M059J (cell line): ENCODE data around the gene TACR1. TPM values are rescaled to one million over a fixed set of nuclear protein-coding genes. Genes with fewer than 3 reads are reported as not detected.
A peak's percentile ranks its signal among the peaks of the same experiment; 100 is the strongest.

ENCODE experiments used
- DNase-seq: peaks from one replicate; pipeline ENCODE4 v3.0.0-alpha.2; 2012; ENCODE audit warnings: low read depth
- total RNA-seq: library from RNA; depleted of rRNA; stranded (reverse); fragments of >200 nt; shearing (Covaris generic); gene quantifications from 2 replicates; pipeline ENCODE4 v1.2.3, GENCODE V29; 2014

The TACR1 gene
- total RNA-seq, 1 experiment from 2014 or later: 0.25 TPM

DNA sequence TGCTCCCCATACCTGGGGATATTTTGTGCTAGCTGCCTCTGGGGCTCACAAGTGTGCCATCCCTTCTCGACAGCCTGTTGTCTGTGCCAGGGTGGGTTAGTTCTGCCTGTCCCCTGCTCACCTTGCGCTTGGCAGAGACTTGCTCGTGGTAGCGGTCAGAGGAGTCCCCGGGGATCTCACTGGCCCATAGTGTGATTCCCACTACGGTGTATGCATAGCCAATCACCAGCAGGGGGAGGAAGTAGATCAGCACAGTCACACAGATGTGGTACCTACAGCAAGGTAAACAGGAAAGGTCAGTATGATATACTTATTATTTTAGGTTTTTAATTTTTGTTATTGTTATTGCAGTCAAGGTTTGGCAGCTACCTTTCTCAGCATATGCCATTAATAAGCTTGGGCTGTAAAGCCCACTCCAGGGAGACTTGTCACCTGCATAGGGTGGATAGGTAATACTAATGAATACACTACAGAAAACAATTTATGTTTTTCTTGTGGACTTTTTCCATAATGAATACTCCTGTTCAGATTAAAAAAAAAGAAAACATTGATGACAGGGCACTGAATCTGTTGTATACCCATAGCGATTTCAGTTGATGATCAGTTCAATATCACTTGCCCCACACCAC is 145.7 kb downstream of the TACR1 start:
- DNase-seq: peak; percentile 48

DNA sequence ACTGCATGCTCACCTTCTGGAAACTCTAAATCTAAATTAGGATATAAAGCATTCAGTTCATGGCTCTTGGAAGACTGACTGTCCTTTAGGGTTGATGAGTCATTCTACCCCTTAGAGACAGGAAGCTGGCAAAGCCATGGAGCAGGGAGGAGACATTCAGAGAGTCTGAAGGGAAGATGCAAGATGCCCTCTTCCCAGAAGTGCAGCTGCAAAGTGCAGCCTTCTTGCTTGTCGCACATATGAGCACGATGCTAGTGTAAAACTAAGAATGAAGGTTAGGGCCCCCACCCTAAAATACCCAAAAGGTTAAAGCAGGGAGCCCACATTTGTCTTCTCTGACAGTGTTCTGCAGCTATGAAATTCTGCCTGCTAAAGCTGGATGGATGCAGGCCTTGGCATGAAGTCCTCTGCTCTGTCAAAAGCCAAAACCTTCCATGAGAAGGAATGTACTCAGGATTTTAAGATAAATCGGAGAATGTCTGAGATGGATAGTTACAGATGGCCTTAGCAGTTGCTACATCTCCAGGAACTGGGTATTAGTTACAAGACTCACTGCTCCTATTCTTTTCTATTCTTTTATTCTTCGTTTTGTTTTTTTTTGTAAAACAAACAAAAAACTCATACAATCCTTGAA is 151.2 kb downstream of the TACR1 start:
- peak; percentile 88 for DNase-seq

DNA sequence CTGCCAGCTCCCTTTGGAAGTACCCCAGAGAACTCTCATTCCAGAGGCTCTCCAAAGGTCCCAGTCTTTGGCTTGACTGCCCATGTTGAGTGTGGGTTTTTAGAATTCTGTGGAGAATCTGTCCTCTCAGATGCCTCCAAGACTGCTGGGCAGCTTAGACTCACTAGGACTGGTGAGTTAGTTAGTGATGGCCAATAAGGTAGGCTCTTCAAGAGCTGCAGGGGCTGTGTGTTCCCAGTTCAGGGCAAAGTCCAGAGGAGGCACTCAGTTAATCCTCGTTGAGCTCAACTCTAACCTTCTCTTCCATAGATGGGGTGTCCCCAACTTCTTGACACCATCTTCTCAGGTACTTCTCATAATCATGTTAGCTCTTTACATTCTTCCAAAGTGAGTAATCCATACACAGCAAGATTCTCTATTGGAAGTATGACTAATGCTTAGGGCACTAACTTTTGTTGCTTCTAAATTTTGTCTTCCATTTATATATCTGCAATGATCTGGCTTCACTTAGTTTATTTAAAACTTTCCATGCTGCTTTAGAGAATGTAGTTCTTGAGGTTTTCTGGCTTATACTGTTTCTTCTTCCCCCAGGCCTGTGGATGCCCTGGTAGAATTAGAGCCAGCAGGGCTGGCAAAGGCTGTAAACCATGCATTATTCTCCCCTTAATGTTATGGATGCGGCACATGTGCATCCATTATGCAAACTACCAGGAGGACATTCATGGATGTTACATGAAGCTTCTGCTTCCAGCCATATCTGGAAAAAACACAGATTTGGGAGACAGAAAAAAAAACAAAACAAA is 151.9 kb downstream of the TACR1 start:
- DNase-seq: peak; percentile 77

DNA sequence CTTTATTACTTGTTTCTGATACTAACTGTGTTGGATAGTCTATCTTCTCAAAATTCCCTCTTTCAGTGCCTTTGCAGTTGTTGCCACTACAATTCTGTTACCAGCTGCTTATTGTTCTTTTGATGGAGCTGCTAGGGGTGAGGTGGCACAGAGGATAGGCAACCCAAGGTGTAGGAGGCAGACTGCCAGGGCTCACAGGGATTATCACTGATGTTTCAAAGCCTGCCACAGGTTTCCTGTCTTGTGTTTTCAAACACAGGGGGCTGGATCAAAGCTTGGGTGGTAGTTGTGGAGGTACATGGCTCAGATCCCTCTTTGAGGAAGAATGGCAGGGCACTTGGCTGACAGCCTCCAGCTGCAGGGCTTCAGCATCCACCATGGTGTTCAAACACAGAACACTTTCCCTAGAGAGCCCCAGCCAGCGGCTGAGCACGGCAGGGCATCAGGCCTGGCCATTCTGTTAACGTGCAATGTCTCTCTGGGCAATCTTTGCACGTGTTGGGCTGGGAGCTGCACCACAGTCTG is 153.7 kb downstream of the TACR1 start:
- no peak for DNase-seq

DNA sequence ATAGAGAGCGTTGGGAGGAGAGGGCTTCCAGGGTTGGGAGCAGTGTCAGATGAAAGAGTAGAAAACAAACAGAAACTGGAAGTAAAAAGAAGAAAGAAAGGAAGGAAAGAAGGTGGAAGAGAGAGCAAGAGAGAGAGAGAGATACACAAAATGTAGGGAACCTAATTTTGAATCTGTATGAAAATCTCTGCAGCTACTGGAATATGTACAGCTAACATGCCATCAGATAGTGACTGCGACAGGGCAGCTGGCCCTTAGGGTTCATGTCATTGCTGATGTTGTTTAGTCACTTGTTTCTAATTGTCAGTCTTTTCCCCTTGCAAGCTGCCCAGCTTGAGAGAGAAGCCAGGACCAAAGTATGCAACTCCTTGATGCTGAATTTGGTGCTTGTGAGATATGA is 155.0 kb downstream of the TACR1 start:
- DNase-seq: no peak

DNA sequence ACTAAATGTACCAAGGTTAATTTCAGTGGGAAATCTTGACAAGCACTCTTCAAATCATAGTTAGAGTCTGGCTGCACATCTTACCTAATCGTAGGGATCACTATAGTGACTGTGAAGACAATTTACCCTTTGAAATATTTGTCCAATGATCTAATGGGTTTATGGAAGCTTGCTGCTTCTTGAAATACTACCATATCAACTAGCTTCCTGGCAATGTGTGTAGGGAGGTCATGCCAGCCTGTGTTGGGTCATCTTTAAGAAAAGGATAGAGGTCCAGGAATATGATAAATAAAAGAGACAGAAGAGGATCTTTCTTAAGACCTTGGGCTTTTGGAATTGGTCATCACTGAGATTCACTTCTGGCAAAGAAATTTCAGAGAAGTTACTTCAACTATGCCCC is 156.5 kb downstream of the TACR1 start:
- DNase-seq: no peak

DNA sequence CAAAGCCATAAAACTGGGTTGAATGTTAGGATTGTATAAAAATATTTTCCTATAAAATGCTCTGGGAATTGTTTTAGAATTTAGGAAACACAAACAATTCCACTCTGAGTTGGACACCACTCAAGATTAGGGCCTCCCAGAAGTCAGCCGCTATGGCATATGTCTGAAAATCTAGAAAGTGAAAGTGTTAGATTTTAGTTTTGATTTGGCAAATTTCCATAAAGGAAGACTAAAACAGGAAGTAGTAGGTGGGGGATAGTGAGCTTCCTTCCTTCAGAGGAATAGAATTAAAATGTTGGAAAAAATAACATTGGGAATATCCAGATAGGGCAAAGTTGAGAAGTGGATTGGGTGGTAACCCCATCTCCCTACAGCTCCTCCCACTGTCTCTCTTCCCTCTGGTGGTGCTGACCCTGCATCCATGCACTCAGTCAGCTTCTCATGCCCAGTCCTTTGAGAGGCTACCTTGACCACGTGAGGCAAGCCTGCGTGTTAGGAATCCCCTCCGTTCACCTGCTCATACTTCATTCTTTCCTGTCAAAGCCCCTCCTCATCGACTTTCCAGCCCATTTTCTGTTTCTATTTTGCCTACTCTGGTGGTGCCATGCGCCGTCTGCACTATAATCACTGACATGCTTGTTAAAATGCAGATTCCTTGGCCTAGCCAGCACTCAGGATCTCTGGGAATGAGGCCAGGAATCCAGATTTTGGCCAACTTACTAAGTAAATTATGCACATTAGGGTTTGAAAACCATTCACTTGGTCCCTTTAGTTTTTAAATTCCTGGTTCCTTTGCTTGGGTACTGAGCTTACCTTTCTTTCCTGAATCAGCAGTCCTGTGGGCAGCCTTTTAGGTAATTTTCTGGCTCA is 157.4 kb downstream of the TACR1 start:
- peak; percentile 4 for DNase-seq

DNA sequence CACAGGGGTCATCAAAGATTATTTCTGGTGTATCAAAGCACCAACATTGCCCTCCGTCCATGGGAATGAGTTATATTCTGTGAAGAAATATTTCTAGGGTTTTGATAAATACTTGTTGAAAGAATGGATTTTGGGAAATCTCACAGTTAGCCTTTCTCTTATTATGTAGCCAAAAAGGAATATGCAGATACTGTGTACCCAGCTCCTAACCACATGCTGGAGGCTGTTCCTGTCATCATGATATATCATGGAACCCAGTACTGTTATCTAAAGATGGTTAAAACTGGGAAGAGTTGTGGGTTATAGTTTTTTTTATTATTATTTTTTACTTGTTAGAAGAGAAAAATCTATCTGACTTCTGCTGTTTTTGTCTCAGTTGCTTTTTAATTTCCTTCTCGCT is 158.1 kb downstream of the TACR1 start:
- DNase-seq: no peak

DNA sequence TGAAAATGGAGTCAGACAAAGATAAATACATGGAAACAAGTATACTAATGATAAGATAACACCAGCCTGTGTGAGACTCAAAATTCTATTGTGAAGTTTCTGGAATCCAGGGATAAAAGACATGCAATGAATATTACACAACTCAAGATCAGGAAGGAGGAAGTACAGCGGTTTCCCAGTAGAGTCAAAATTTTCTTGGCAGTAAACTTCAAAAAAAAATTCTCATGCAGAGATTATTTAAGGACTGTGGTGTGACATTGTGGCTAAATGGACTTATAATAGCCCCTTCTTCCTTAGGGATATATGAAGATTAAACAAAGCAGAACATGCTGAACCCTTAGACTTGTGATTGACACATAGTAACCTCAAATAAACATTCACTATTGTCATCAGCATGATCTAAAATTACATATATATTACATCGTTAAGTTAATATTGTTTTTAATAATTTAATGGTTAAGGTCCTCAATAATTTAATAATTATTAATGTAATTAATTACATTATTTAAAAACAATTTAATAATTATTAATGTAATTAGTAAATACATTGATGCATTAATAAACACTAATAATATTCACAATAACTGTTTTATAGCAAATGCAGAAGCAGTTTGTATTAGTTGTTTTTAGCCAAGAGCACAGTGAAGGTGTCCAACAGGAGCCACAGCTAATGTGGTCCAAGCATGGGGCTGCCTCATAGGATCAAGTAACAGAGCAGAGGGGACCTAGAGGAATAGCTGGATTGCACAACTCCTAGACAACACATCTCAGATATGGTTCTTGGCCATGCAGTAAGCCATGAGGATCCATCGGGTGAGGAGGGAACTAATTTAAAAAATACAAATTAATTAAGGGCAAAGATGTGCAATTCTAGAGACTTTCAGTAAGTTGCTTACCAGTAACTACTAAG is 163.6 kb downstream of the TACR1 start:
- DNase-seq: peak; percentile 15

DNA sequence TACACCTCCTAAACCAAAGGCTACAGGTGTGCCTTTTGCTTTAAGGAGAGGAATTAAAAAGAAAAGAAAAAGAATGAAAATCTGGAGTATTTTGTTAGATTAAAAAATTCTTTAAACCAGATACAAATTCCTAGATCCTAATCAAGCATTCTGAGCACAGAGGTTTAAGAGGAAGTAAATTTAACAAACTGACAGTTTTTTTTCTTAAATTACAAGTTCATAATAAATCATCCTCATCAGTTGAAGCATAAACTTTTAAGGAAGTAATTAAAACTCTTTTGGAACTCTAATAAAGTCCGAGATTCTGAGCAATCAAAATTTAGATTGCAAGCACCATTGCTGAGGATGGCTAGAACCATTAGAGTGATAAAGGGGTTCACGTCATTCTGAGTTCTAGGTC is 165.8 kb downstream of the TACR1 start:
- DNase-seq: no peak

DNA sequence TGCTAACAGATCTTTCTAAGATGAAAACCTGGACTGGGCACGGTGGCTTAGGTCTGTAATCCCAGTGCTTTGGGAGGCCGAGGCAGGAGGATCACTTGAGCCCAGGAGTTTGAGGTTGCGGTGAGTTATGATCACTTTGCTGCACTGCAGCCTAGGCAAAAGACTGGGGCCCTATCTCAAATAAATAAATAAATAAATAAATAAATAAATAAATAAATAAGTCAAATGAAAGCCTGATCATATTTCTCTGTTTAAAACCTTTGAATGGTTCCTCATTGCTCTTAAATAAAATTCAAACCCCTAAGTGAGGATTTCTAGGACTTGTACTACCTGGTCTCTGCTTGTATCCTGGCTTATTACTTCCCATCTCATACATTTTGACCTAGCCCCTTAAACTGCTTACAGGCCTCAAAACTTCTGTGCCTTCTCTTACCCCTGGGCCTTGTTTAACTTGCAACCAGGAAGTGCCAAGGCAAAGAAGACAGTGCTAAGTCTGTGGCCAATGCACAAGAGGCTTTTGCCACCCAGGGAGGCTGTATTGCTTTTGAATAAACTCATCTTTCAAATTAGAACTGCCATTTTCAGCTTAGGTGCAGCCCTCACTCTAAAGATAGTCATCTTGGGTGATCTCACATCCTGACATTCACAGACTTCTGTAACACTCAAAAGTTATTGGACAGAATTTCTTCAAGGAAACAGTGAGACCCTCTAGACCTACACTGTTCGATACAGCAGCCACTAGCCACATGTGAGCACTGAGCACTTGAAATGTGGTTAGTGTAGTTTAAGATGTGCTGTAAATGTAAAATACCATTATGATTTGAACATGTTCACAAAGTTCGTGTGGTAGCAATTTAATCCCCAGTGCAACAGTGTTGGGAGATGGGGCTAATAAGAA is 167.2 kb downstream of the TACR1 start:
- DNase-seq: no peak

DNA sequence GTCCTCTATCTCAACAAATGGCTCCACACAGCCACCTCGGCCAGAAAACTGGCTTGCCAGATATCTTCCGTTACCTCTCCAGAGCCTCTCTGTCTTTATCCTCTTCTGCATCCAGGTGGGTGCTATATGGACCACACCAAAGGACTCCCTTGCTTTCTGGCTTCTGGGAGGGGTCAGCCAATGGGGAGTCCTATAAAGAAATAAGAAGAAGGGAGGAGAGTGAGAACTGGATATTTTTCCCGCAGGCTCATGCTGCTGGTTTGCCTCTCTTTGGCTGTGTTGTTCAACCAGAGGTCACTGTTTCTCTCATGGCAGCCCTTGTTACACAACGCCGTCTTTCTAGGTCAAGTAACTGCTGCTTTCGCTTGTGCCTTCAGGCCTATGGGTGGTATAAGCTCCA is 168.1 kb downstream of the TACR1 start:
- no peak for DNase-seq

DNA sequence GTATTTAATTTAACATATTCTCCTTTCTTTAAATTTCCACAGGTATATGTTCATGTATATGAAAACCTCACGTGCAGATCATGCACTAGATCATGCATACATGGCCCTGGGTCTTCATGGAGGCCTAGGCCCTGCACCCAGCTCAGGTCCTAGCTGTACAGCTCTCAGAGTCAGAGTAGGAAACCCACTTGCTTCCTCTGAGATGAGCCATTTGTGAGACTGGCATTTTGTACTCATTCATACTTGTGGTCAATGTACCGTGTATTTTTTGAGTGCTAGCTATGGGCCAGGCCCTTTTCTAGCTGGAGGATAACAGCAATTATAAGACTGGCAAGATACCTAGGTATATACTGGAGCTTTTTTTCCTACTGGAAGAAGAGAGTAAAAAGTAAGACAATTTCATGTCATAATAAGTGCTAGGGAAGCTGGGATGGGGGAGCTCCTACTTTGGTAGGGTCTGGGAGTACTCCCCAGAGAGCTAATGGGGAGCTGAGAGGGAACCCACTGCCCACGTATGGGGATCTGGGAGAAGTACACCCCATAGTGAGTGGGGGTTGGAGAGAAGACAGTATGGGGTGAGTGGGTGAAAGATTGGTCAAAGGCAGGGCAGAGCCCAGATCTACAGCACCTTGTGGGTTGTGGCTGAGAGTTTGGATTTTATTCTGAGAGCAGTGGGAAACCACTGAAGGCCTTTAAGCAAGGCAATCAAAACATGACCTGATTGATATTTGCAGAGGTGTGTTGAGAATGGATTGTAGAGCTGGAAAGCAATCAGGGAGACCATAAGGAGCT is 168.9 kb downstream of the TACR1 start:
- no peak for DNase-seq

DNA sequence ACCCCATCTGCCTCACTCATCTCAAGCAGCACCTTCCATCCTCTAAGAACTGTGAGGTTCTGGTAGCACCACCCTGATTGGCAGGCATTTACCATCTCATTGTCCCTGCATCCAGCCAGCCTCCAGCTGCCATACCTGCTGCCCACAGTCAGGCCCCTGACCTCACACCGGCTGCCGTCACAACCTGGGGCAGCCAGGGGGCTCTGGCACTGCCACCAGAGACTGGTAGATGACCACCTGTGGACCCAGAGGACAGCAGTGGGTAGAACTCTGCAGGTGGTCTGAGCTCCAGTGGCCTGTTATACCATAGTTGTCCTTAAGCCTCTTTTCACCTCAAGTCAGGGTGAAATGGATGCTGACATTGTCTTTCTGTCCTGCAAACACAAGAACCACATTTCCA is 171.4 kb downstream of the TACR1 start:
- no peak for DNase-seq

DNA sequence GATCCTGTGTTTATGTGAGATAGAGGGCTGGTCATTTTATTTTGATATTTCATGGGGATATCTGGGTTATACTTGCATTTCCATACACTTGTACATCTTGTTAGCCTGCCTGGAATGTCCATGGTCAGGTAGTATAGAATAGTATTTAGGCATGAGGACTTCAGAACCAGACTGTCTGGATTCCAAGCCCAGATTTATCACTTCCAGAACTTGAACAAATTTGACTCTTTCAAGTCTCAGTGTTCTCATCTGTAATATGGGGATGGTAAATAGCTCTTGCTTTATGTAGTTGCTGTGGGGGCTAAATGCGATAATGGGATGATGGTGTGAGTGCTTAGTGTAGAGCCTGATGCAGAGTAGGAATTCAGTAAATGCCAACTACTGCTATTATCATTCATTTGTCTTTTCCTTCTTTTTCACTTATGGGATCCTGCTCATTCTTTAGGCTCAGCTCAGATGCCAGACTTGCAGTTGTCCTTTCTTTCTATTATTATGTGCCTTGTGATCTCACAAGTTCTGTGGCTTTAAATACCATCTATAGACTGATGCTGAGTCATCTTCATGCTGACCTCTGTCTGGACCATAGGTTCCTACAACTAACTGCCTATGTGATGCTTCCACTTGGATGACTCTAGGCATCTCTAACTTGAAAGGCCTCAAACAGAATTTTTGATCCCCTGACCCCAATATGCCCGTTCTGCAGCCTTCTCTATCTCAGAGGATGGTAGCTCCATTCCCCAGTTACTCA is 173.5 kb downstream of the TACR1 start:
- no peak for DNase-seq

DNA sequence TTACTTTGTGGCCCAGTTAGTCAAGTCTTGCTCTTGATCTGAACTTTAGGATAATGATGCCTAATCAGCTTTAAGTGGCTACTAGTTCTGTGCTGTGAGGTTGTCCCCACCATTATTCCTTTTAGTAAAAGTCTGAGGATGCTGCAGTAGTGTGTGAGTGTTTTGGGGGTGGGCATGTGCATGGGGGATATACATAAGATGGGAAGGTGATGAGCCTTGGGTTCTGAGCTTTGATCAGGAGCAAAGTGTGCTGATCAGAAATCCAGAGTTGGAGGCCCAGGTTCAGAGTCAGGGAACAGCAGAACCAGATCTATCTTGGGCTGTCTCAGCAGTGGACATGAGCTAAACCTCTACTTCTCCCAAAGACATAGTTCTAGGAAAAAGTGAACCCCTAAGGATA is 174.1 kb downstream of the TACR1 start:
- no peak for DNase-seq

DNA sequence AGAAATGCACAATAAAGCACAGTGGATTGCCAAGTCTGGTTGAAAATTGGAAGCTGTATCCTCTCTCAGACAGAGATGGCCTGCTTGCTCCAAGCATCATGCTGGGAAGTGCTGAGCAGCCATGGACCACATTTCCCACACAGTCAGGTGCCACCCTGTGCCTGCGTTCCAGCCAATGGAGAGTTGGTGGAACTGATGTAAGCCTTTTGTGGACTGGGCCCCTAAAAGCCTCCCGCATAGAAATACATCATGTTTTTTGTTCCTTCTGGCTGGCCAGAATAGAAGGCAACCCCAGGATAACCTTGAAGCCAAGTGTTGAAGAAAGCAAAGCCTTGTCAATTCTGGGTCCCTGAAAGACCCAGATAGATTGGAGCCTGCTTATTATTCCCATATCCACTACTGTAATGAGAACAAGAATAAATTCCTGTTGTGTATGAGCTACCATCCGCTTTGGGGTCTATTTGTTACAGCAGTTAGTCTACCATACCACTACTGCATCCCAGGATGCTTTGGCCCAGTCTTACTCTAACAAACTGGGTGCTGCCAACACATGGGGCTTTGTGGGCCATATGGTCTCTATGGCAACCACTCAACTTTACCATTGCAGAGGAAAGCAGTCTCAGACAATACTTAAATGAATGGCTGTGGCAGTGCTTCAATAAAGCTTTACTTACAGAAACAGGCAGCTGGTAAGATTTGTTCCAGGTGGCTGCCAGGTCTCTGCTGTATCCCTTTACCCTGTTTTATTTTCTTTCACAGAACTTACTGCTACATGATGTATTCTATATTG is 175.5 kb downstream of the TACR1 start:
- no peak for DNase-seq
